HG03095 (cell line): Measurements from ENCODE around the gene OSBPL6.

Experiments
- ATAC-seq: cut with Tn5 transposase; IDR thresholded peaks from one replicate; pipeline ENCODE4 v1.9.1; 2021; ENCODE audit warnings: moderate library complexity; ENCODE audit not compliant: unreplicated experiment

Gene OSBPL6

DNA sequence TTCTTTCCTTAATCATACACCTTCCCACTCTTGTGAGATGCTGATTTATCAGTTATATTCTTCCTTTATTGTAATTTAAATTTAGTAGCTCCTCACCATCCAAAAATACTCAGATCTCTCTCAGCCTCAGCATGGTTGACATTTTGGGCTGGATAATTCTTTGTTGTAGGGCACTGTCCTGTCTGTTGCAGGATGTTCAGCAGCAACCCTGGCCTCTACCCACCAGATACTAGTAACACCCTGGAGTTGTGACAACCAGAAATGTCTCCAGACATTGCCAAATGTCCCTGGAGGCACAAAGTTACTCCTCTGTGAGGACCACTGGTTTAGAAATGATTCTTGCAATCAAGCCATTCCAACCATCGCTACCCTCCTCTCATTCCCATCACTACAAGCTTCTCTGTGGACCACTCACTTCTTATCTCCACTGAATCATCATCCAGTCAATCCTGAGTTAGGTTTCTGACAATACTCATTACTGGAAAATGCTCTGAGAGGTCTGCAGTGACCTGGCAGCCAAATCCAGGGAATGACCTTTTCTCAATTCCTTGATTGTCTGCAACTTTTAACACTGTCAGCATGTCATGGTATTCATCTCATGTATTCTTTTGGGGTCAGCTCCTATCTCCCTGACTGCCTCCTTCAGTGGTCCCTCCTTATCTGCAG lies 43.3 kb downstream of the OSBPL6 start:
- no peak for ATAC-seq

DNA sequence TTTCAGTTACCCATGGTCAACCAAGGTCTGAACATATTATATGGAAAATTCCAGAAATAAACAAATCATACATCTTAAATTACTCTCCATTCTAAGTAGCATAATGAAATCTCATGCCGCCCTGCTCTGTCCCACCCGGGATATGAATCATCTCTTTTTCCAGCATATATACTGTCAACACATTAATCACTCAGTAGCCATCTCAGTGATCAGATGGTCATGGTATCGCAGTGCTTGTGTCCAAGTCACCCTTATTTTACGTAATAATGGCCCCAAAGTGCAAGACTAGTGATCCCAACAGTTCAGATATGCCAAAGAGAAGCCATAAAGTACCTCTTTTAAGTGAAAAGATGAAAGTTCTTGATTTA lies 43.8 kb downstream of the OSBPL6 start:
- no peak for ATAC-seq

DNA sequence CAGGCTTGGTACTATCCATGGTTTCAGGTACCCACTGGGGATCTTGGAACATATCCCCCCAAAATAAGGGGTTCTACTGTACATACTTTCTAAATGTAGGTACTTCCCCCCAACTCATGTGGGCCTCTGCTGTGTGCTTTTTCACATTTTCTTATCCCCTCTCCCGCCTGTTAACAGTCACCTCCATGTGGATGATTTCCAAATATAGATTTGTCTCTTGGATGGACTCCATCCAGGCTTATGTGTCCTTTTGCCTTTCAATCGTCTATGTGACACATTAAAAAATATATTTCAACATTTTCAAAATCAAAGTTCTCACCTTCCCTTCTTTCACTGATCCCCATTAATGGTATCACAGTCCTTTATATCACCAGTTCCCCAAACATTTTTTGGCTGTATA lies 44.4 kb downstream of the OSBPL6 start:
- no peak for ATAC-seq

DNA sequence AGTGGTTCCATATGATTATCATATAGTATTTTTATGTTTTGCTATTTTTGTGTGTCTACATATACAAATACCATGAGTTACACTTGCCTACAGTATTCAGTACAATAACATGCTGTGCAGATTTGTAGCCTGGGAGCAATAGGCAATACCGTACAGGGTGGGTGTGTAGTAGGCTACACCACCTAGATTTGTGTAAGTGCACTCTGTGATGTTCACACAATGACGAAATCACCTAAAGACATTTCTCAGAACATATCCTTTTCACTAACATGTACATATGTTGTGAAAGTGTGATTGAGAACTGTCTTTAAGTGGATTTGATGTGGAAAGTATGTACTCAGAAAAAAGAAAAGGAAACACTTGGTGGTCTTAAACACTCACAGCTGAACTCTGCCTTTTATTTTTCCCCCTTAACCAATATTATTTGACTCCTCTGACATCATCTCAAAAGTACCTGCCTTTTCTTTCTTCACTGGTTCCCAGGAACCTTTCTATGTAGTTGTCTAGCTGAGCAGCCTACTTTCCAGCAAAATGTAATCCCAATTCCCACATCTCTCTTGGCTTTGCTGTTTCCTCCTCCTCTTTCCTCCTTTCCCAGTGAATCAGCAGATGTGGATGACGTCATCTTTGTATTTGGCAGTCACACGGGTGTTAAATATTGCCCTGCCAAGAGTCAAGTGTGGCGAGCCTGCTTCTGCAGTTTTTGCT lies 47.7 kb downstream of the OSBPL6 start:
- ATAC-seq, result no peak

- no peak for ATAC-seq
Observed at GRCh38 chr2:178242552-178242883, 48.2 kb downstream of the OSBPL6 start.

DNA sequence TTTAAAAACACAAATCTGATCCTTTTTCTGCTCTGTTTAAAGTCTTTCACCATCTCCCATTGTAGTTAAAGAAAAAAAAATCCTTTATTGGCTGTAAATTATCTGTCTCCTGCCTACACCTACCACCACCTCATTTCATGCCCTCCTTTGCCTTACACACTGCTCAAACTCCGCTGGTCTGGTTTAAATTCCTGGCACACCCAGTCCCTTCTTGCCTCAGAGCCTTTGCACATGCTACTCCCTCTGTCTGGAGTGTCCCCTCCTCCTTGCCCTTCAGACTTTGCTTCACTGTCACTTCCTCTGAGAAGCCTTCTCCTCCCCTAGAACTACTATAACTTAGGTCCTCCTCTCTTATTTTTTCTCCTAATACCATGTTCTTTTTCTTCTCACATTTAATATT lies 49.6 kb downstream of the OSBPL6 start:
- no peak for ATAC-seq

- no peak for ATAC-seq
Observed at GRCh38 chr2:178244777-178245176, 50.5 kb downstream of the OSBPL6 start.

DNA sequence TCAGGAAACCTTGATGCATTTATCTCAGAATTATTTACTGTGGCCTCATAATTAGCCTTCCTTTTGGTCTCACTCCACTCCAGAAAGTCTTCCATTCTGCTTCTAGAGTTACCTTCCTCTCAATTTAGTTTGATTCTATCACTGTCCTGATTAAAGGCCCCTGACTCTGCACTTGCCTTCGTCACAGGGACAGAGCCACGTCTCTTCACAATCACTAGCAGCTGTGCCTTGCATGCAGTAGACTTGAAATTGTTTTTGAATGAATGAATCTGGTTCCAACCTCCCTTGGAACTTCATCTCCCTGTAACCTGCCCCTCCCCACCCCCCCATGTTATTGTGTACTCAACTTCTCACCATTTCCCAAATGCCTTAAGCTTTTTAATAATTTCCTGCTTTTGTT lies 52.4 kb downstream of the OSBPL6 start:
- ATAC-seq, result no peak

DNA sequence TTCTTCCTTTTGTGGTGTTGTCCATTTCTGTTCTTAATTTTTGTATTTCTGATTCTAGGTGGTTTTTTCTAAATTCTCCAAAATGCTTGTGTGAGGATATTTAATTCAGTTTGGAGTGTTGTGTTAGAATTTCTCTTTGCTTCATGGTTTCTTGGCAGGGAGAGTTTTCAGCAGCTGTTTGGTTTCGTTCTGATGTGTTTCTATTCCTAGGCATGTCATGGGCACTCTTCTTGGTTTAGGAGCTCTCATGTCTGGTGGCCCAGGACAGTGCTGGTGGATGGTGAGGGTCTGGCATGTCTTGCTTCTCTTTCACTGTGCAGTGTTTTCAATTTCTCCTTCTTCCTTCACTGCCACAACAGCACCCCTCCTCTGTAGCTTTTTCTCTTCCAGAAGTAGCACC lies 52.9 kb downstream of the OSBPL6 start:
- no peak for ATAC-seq

DNA sequence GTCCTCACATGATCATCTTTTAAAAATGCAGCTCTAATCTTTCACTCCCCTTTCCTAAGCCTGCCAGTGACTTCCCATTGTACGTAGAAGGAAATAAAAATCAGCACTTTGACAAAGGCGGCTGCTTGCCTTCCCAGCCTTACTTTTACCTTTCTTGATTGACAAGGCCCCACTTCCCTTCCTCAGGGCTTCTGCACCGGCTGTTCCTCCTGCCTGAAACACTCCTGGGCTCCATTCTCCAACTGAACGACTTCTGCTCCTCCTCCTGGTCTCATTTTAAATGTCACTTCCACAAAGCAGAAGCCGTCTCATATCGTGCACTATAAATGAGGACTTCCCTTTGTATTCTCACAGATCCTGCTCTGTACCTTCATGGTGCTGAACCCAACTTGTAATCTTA lies 56.1 kb downstream of the OSBPL6 start:
- no peak for ATAC-seq

DNA sequence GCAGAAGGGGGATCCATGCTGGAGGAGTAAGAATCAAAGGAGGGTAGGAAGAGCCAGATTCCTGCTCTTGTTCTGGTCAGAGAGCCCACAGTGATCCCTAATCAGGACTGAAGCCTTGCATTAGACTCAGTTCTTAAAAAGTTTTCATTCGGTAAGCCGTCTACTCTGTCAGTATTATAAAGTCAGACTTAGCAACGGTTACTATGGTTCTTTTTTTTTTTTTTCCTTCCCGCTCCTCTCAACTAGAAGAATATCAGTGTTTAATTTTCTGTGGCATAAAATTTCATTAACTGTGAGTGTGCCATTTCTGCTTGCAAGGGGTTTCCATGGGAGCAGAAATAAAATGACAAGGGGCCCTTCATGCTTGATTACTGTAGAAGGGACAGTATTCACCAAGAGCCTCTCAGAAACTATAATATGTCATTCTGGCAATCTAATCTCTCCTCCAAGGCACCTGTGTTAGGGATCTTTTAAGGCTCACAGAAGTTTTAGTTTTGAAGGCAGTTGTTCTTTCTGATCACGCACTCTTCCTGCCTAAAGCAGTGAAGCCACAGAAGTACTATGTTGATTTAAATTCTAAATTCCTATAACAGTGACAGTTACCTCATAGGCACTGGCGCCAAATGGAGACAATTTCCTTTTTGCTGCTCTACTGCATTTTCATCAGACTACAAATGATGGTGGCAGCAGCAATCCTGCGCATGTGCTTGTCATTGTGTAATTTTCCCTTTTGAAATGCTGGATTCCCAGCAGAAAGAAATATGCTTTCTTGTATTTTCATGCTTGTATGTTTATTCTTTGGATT lies 57.0 kb downstream of the OSBPL6 start:
- no peak for ATAC-seq

DNA sequence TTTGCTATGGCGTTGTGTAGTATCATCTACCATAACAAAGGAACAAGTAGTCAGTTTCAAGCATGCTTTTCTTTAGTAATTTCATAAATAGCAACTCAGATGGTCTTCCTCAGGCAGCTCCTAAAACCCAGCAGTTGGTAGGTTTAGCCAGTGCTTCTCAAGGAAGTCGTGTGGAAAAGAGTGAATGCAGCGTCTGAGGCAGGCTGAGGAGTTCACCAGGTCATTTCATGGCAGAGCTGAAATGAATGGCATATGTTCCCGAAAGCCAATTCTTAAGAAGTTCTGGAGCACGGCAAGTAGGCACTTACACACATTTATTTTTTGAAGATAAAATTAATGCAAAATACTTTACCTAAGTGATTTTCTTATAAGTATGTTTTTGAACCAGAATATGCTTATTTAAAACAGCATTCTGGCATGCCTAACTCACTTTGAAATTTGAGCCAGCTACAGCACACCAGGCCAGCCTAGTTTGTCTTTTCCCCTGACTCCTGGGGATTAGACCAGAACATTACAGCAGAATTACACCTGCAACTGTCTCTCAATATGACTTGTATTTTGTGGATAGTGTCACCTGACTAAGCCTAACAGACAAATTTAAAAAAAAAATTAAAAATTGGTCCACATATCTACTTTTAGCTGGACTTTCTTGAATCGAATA lies 62.2 kb downstream of the OSBPL6 start:
- ATAC-seq, result no peak

DNA sequence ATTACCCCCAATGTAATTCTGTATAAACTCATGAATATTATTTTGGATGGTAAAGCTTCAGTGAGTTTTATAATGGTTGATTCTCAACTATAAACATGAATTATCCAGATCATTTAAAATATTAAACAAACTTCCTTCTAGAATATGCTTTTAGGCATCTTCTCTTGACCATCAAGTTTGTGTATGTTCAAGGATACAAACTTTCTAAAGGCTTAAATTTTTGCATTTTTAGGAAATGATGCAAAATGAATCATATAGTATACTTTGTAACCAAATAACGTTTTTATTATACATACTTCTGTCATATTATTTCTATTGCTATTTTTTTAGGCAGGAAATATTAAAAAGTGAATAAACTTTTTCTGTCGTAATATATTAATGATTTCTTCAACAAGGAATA lies 62.8 kb downstream of the OSBPL6 start:
- ATAC-seq, result no peak

DNA sequence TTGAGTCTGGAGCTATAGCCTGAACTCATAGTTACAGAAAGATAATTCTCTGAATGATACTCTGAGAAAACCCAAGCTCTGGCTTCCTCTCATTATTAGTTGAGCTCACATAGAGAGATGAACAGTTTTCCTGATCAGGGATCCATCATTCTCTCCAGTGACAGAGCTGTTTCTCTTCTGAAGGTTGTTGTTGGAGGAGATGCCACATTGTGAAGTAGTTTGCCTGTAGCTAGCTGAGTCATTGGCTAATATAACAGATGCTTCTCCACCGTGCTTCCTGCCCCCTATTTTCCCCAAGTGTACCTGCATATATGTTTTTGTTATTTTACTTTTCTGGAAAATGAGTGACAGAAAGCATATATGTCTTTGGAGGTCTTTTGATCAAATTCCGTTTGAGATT lies 64.6 kb downstream of the OSBPL6 start:
- no peak for ATAC-seq

- no peak for ATAC-seq
Observed at GRCh38 chr2:178263159-178263860, 69.0 kb downstream of the OSBPL6 start.

- ATAC-seq, result no peak
Observed at GRCh38 chr2:178264211-178264610, 69.9 kb downstream of the OSBPL6 start.

DNA sequence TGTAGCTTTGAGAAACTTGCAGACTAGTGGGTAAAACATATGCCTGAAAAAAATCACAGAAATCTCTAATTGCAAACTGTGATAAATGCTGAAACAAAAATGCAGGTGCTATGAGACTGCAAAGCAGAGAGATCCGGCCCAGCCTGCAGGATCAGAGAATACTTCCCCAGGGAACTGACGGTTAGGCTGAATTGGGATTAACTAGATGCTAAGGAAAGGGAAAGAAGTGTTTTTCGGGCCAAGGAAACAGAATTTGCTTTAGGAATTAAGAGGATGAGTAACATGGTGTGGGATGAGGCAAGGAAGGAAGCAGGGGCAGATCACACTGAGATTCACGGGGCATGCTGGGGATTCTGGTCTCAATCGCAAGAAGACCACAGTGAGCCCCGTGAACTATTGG lies 71.5 kb downstream of the OSBPL6 start:
- no peak for ATAC-seq

DNA sequence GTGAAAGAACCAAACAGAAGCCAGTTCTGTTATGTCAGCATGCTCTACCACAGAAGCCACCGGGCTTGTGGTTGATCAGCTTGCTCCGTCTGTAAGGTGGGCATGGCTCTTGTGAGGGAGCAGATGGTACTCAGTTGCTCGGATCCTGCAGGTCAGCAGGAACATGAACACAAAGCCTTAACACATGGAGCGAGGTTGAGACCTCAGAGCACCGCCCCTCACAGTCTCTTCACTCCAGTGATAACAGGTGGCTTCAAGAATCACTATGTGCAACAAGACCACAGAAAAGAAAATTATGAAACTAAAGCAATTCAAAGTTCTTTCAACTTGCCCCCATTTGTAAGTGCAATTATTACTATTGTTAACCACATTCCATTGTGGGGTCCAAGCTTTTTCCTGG lies 72.1 kb downstream of the OSBPL6 start:
- no peak for ATAC-seq

GRCh38 chr2:178267660-178268059 lies 73.3 kb downstream of the OSBPL6 start:
- ATAC-seq, result no peak

GRCh38 chr2:178268435-178268834 lies 74.1 kb downstream of the OSBPL6 start:
- ATAC-seq, result no peak
